IMR-90 (cell line): ENCODE results near the gene CHCHD2. TPM values are rescaled to one million over a fixed set of nuclear protein-coding genes. Genes with fewer than 3 reads are reported as not detected.

Experiments
- ATAC-seq: fragments of 200-7000 bp; cut with Tn5 transposase; 2 replicates; pipeline ENCODE4 v1.9.1; 2020; ENCODE audit warnings: low read depth, mild to moderate bottlenecking, moderate library complexity
- BruUV-seq: library from RNA; stranded (reverse); fragments of 400-500 nt; replicated peaks from 2 replicates; lab custom pipeline; 2021; lab: Mats Ljungman, UMichigan
- CTCF ChIA-PET: fragments of 300-600 bp; formaldehyde crosslinking; extraction: SDS; loops from one replicate; lab custom pipeline; 2021; ENCODE audit warnings: antibody characterized with exemption; lab: Yijun Ruan, JAX
- POLR2A ChIA-PET: fragments of 300-600 bp; sonication (Branson Sonifier 250); formaldehyde crosslinking; loops from one replicate; lab custom pipeline; 2022; ENCODE audit warnings: antibody characterized with exemption; ENCODE audit not compliant: unreplicated experiment; lab: Charles Lee
- DNase-seq: peaks from one replicate; pipeline ENCODE4 v3.0.0; 2013
- H2AFZ ChIP-seq: replicated peaks from 2 replicates; pipeline ENCODE3; 2013; ENCODE audit warnings: low read length, mild to moderate bottlenecking; ENCODE audit not compliant: poor library complexity
- H2AK5ac ChIP-seq: 2 replicates; pipeline ENCODE4 v1.6.1; 2013; ENCODE audit warnings: low read depth, low read length, inconsistent platforms
- H2AK9ac ChIP-seq: replicated peaks from 2 replicates; pipeline ENCODE3; 2013; ENCODE audit warnings: mild to moderate bottlenecking, low read depth, low read length, moderate library complexity; ENCODE audit not compliant: poor library complexity
- H2BK120ac ChIP-seq: 2 replicates; pipeline ENCODE4 v1.6.1; 2013; ENCODE audit warnings: low read depth, low read length, inconsistent platforms
- H2BK15ac ChIP-seq: 3 replicates; pipeline ENCODE4 v1.6.1; 2013; ENCODE audit warnings: low read depth, low read length, inconsistent platforms
- H2BK20ac ChIP-seq: 2 replicates; pipeline ENCODE4 v1.6.1; 2013; ENCODE audit warnings: low read depth, mild to moderate bottlenecking, inconsistent platforms, low read length, moderate library complexity
- H2BK5ac ChIP-seq: 2 replicates; pipeline ENCODE4 v1.6.1; 2013; ENCODE audit warnings: mild to moderate bottlenecking, low read depth, low read length, inconsistent platforms; ENCODE audit not compliant: poor library complexity, severe bottlenecking
- H3K14ac ChIP-seq: replicated peaks from 2 replicates; pipeline ENCODE4 v1.6.1; 2013; ENCODE audit warnings: low read depth, low read length, inconsistent platforms
- H3K18ac ChIP-seq: 2 replicates; pipeline ENCODE4 v1.6.1; 2013; ENCODE audit warnings: low read depth, low read length, control low read depth
- H3K23ac ChIP-seq: 2 replicates; pipeline ENCODE4 v1.6.1; 2013; ENCODE audit warnings: low read depth, low read length, inconsistent platforms
- H3K27ac ChIP-seq: 2 replicates; pipeline ENCODE4 v1.5.1; 2013; ENCODE audit warnings: mild to moderate bottlenecking, control low read depth, low read length; ENCODE audit not compliant: insufficient read depth
- H3K27me3 ChIP-seq: 2 replicates; pipeline ENCODE4 v1.6.1; 2013; ENCODE audit warnings: low read length; ENCODE audit not compliant: control insufficient read depth, insufficient read depth
- H3K36me3 ChIP-seq: 2 replicates; pipeline ENCODE4 v1.6.1; 2013; ENCODE audit warnings: low read length, mixed read lengths; ENCODE audit not compliant: control insufficient read depth, insufficient read depth
- H3K4ac ChIP-seq: 2 replicates; pipeline ENCODE4 v1.6.1; 2013; ENCODE audit warnings: low read depth, low read length, inconsistent platforms
- H3K4me1 ChIP-seq: 2 replicates; pipeline ENCODE4 v1.6.1; 2013; ENCODE audit warnings: low read length, mixed read lengths; ENCODE audit not compliant: control insufficient read depth, insufficient read depth
- H3K4me2 ChIP-seq: 2 replicates; pipeline ENCODE4 v1.6.1; 2013; ENCODE audit warnings: low read depth, mild to moderate bottlenecking, control low read depth, low read length, moderate library complexity
- H3K4me3 ChIP-seq: 2 replicates; pipeline ENCODE4 v1.5.1; 2013; ENCODE audit warnings: low read depth, mild to moderate bottlenecking, control low read depth, low read length, moderate library complexity; ENCODE audit not compliant: insufficient read depth
- H3K56ac ChIP-seq: 2 replicates; pipeline ENCODE4 v1.6.1; 2013; ENCODE audit warnings: low read length, inconsistent platforms; ENCODE audit not compliant: insufficient read depth; ENCODE audit errors: extremely low read depth
- H3K79me1 ChIP-seq, 2 experiments: 2 replicates each; pipeline ENCODE4 v1.6.1; 2013; ENCODE audit warnings: low read length in 2 of 2, inconsistent platforms in 1 of 2, low read depth in 1 of 2
- H3K9ac ChIP-seq: 2 replicates; pipeline ENCODE4 v1.6.1; 2013; ENCODE audit warnings: low read depth, low read length, control low read depth
- H3K9me1 ChIP-seq: 2 replicates; pipeline ENCODE4 v1.6.1; 2013; ENCODE audit warnings: low read length, inconsistent platforms; ENCODE audit not compliant: insufficient read depth
- H3K9me3 ChIP-seq: 2 replicates; pipeline ENCODE4 v1.6.1; 2013; ENCODE audit warnings: low read length; ENCODE audit not compliant: control insufficient read depth, insufficient read depth
- H4K20me1 ChIP-seq: 2 replicates; pipeline ENCODE4 v1.6.1; 2013; ENCODE audit warnings: low read length, inconsistent platforms; ENCODE audit not compliant: insufficient read depth
- H4K5ac ChIP-seq: 2 replicates; pipeline ENCODE4 v1.6.1; 2013; ENCODE audit warnings: mild to moderate bottlenecking, low read depth, low read length, control low read depth
- H4K8ac ChIP-seq, 2 experiments: 2 replicates each; pipeline ENCODE4 v1.6.1; 2013; ENCODE audit warnings: low read depth in 2 of 2, low read length in 2 of 2, control low read depth in 1 of 2, inconsistent platforms in 1 of 2
- H4K91ac ChIP-seq: 2 replicates; pipeline ENCODE4 v1.6.1; 2013; ENCODE audit warnings: low read depth, low read length, inconsistent platforms; ENCODE audit not compliant: insufficient read depth
- POLR2A ChIP-seq: IDR thresholded peaks from 2 replicates; pipeline ENCODE4 v1.6.1; 2012; ENCODE audit warnings: mild to moderate bottlenecking, low read depth, low read length
- WGBS, 2 experiments: methylation state at CpG; one replicate each; pipeline versions ENCODE4 v1.1.5 to v1.1.7; 2013; ENCODE audit warnings: missing lambda C conversion rate in 2 of 2; ENCODE audit not compliant: insufficient read length in 1 of 2; ENCODE audit errors: extremely low coverage in 2 of 2; 5-methylcytosine and 5-hydroxymethylcytosine counted together
- dilution Hi-C: fragments of 300-500 bp; cut with HindIII; formaldehyde crosslinking; loops from one replicate; pipeline ENCODE4 v1.14.3; 2018; ENCODE audit warnings: low sequenced_read_pairs; ENCODE audit not compliant: unreplicated experiment
- in situ Hi-C: fragments of 300-500 bp; cut with MboI; formaldehyde crosslinking; loops from 3 replicates; pipeline ENCODE4 v1.14.3; 2019; ENCODE audit warnings: low sequenced_read_pairs, inconsistent platforms, mixed read lengths
- intact Hi-C: fragments of 100-400 bp; cut with micrococcal nuclease; formaldehyde crosslinking; loops from 2 replicates; pipeline ENCODE4 v1.10.0; 2022
- polyA plus RNA-seq, 3 experiments: library from polyadenylated mRNA; depleted of rRNA; stranded (reverse); fragments of >200 nt; gene quantifications; 2 replicates each; pipeline ENCODE4 v1.2.3, GENCODE V29; 2012; ENCODE audit warnings: low replicate concordance in 1 of 3
- total RNA-seq: library from RNA; depleted of rRNA; stranded (reverse); fragments of >200 nt; gene quantifications from 2 replicates; pipeline ENCODE4 v1.2.3, GENCODE V29; 2012

The CHCHD2 gene
- total and polyA plus RNA-seq, 2 of the 4 experiments (the other 2 are of a cell fraction), result 423 to 522 TPM

DNA sequence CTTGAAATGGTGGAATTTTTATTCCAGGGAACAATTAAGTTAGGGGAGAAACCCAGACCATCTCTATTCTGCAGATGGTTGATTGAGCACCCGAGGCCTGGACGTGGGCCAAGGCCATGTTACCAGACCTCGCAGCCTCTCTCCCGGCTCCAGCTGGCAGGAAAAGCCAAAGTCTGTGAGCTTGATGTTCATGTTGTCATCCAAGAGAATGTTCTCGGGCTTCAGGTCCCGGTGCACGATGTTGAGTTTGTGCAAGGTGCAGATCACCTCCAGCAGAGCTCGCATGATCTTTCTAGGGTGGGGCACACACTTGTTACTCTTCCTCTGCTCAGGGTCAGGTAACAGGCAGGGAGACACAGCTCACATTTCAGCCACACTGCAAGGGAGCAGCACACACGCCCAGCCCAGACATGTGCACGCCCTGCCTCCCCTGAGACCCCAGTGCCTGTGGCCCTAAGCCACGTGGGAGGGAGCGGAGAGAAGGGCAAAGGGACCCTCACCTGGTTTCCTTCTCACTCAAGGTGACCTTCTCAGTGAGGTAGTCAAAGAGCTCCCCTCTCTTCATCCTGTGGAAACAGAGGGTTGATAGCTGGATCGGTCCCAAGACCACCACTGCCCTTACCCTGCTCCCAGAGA lies 23.0 kb downstream of the CHCHD2 start:
- Histone ChIP-seq H4K91ac (no peak overlapping the region), H3K4me3 (no peak overlapping the region), H3K4me2 (no peak overlapping the region), H4K20me1 (no peaks in the 10 kb centered on the region), H3K9me3 (no peaks in the 10 kb centered on the region), H2BK120ac (no peak overlapping the region), H3K36me3 (peaks cover 24% of the 10 kb centered on the region; the same call in 1 of the 2 replicates), H2BK15ac (no peak overlapping the region), H3K9me1 (0 out of 2 replicates have a peak, but pooled peaks cover 3% of the 10 kb centered on the region), H2BK5ac (no peak overlapping the region), H3K9ac (no peak overlapping the region), H3K4ac (no peak overlapping the region), H3K23ac (no peak overlapping the region), H2AFZ (peak overlapping the region; percentile 33), H2AK5ac (no peak overlapping the region), H2BK20ac (no peak overlapping the region), H4K5ac (no peak overlapping the region), H3K56ac (no peak overlapping the region), H3K79me1 (0 out of 4 replicates have a peak, but pooled peaks cover 0 to 3% of the 10 kb centered on the region in 2 experiments), H4K8ac (no peak overlapping the region), H3K27ac (no peak overlapping the region), H3K14ac (no peak overlapping the region), H3K18ac (no peak overlapping the region), H3K4me1 (peaks cover 7% of the 10 kb centered on the region), H2AK9ac (no peak overlapping the region), H3K27me3 (no peaks in the 10 kb centered on the region)
- ATAC-seq (no peak), DNase-seq (no peak)
- dilution Hi-C loops (no loop called here), intact Hi-C loops (no loop called here), in situ Hi-C loops (loop anchor here (25.0 kb wide), 2 partner anchors 796 to 1321 kb away; partner anchors contain the start of gene SEC61G)
- ChIA-PET POLR2A (interaction anchor here (0.6 kb wide), 1 partner anchor 18 kb away, joined by 22 read pairs; no protein-coding TSS in a partner anchor), CTCF (interaction anchor here (0.6 to 1.9 kb wide), 3 partner anchors 10 to 1391 kb away, joined by 3 to 4 read pairs (median 3); partner anchors contain the start of gene PHKG1)
- WGBS, 2 experiments, result 25% methylated on average over 7 of the region's 13 CpGs; no CpG with 5 or more reads in 1 of the 2 experiments
- TF ChIP-seq POLR2A, result no peak
- BruUV-seq, result no TSS peak
